ENCODE measurements around the gene CBX6.
"Not testable (repeated sequence)": the region's sequence is repeated elsewhere in the genome, so short reads cannot be mapped to it uniquely, and the experiment has no call there.

Gene CBX6

DNA sequence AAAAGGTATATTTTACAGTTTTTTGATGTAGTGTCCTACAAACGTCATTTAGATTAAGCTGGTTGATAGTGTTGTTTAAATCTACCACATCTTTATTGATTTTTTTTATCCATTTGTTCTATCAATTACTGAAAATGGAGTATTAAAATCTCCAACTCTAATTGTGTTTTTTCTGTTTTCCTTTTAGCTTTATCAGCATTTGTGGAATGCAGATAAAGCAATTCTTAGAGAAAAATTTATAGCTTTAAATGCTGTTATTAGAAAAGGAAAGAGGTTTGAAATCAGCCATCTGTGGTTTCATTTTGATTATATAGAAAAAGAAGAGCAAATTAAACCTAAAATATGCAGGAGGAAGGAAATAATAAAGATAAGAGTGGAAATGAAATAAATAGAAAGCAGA is 39.4 kb upstream of the CBX6 start:
- no peak overlapping the region for H2BK120ac ChIP-seq (ENCODE audit: low read depth, low read length)
- no peak overlapping the region for H3K4me2 ChIP-seq (ENCODE audit: insufficient read depth, low read length, poor library complexity, severe bottlenecking)
- no peak overlapping the region for H3K27ac ChIP-seq (replicated peaks; ENCODE audit: low read length)
- no peak overlapping the region for H3K4me3 ChIP-seq (ENCODE audit: low read length in 2 of 2)
- H2BK12ac ChIP-seq (ENCODE audit: low read length) = no peak overlapping the region
- H4K91ac ChIP-seq (ENCODE audit: low read depth, low read length, poor library complexity) = no peak overlapping the region
- peaks cover 0 to 2% of the 10 kb centered on the region in 2 donors for H3K9me3 ChIP-seq (replicated peaks in 1 of 2; ENCODE audit: control insufficient read depth in 2 of 2, insufficient read depth in 1 of 2, low read depth in 1 of 2, low read length in 2 of 2)
- WGBS, 2 donors (ENCODE audit: extremely low coverage in 2 of 2, insufficient read length in 2 of 2, insufficient replicate concordance in 1 of 2) = no CpG with 5 or more reads among the region's 1 CpG
- H3K27me3 ChIP-seq (ENCODE audit: control insufficient read depth in 3 of 3, insufficient read depth in 3 of 3, low read depth in 1 of 3, low read length in 3 of 3) = peaks cover 0 to 12% (median 1%) of the 10 kb centered on the region in 3 experiments
- no peak overlapping the region for H3K14ac ChIP-seq (ENCODE audit: low read length)
- no peak overlapping the region for H3K9ac ChIP-seq (ENCODE audit: low read depth, low read length, poor library complexity)
- no peak overlapping the region for H3K23ac ChIP-seq (ENCODE audit: low read depth, low read length, poor library complexity)
- no peak overlapping the region for H2BK5ac ChIP-seq (ENCODE audit: low read length)
- no peaks in the 10 kb centered on the region for H3K4me1 ChIP-seq (ENCODE audit: control insufficient read depth in 2 of 2, insufficient read depth in 1 of 2, low read depth in 1 of 2, low read length in 2 of 2)
- H2BK15ac ChIP-seq (ENCODE audit: low read length) = no peak overlapping the region
- no peaks in the 10 kb centered on the region for H3K36me3 ChIP-seq (replicated peaks in 1 of 2; ENCODE audit: control insufficient read depth in 2 of 2, insufficient read depth in 2 of 2, low read length in 2 of 2)
- no peak overlapping the region for H3K4ac ChIP-seq (ENCODE audit: low read length)
- no peak overlapping the region for H3K18ac ChIP-seq (ENCODE audit: low read length)
- H4K8ac ChIP-seq (ENCODE audit: low read depth, low read length) = no peak overlapping the region
- no peak overlapping the region for H2AFZ ChIP-seq (ENCODE audit: low read length)
- DNase-seq (ENCODE audit: low spot score) = no peak
- no peaks in the 10 kb centered on the region for H3K79me1 ChIP-seq (ENCODE audit: low read depth, low read length)
- H2AK5ac ChIP-seq (ENCODE audit: low read depth, low read length) = no peak overlapping the region

DNA sequence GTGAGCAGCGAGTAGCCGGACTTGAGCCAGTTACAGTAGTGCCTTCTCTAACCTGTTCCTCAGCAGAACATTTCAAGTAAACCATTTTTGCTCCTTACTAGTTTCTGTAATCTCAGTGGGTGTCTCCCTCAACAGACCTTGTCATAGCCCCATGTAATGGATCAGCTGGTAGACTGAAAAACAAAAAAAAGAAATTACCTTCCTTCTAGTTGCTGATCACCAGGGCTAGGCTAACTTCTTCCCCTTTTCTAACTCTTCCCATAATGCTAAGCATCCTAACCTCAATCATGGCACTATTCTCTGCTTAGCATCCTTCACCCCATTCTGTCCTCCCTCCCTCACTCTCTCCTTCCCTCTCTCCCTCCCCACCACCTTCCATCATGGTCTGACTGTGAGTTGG is 35.8 kb upstream of the CBX6 start:
- no peak overlapping the region for H3K9ac ChIP-seq (ENCODE audit: low read depth, low read length, poor library complexity)
- DNase-seq (ENCODE audit: low spot score) = no peak
- no peak overlapping the region for H4K8ac ChIP-seq (ENCODE audit: low read depth, low read length)
- no peak overlapping the region for H3K23ac ChIP-seq (ENCODE audit: low read depth, low read length, poor library complexity)
- H3K79me1 ChIP-seq (ENCODE audit: low read depth, low read length) = no peaks in the 10 kb centered on the region
- no peak overlapping the region for H4K91ac ChIP-seq (ENCODE audit: low read depth, low read length, poor library complexity)
- H3K4me2 ChIP-seq (ENCODE audit: insufficient read depth, low read length, poor library complexity, severe bottlenecking) = no peak overlapping the region
- no peak overlapping the region for H2AFZ ChIP-seq (ENCODE audit: low read length)
- H2BK5ac ChIP-seq (ENCODE audit: low read length) = no peak overlapping the region
- no peak overlapping the region for H3K14ac ChIP-seq (ENCODE audit: low read length)
- peaks cover 0 to 11% of the 10 kb centered on the region in 2 donors for H3K9me3 ChIP-seq (replicated peaks in 1 of 2; ENCODE audit: control insufficient read depth in 2 of 2, insufficient read depth in 1 of 2, low read depth in 1 of 2, low read length in 2 of 2)
- H3K4me1 ChIP-seq (ENCODE audit: control insufficient read depth in 2 of 2, insufficient read depth in 1 of 2, low read depth in 1 of 2, low read length in 2 of 2) = no peaks in the 10 kb centered on the region
- no peak overlapping the region for H2AK5ac ChIP-seq (ENCODE audit: low read depth, low read length)
- H2BK12ac ChIP-seq (ENCODE audit: low read length) = no peak overlapping the region
- H3K27ac ChIP-seq (replicated peaks; ENCODE audit: low read length) = no peak overlapping the region
- H2BK120ac ChIP-seq (ENCODE audit: low read depth, low read length) = no peak overlapping the region
- H3K4me3 ChIP-seq (ENCODE audit: low read length in 2 of 2) = no peak overlapping the region
- H3K4ac ChIP-seq (ENCODE audit: low read length) = no peak overlapping the region
- no peaks in the 10 kb centered on the region for H3K36me3 ChIP-seq (replicated peaks in 1 of 2; ENCODE audit: control insufficient read depth in 2 of 2, insufficient read depth in 2 of 2, low read length in 2 of 2)
- WGBS, 2 donors (ENCODE audit: extremely low coverage in 2 of 2, insufficient read length in 2 of 2, insufficient replicate concordance in 1 of 2) = no CpG with 5 or more reads among the region's 2 CpGs
- no peak overlapping the region for H3K18ac ChIP-seq (ENCODE audit: low read length)
- peaks cover 0 to 8% (median 1%) of the 10 kb centered on the region in 3 experiments for H3K27me3 ChIP-seq (ENCODE audit: control insufficient read depth in 3 of 3, insufficient read depth in 3 of 3, low read depth in 1 of 3, low read length in 3 of 3)
- H2BK15ac ChIP-seq (ENCODE audit: low read length) = no peak overlapping the region

DNA sequence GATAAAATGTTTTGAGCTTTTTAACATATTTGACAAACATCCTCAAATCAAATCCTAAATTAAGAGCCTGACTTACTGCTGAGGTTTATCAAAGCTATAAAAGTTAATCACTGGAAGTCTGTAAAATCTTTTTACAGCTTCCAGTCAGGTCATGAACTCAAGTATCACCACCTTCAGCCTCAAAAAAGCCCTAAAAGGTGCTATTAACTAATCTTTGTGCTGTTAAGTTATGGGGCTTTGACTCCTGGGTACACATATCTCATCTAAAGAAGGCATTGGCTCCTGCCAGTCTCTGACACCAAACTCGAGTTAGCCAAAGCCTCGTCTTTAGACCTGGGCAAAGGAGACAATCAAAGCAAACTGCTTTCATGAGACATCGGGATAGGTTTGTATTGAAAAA is 34.0 kb upstream of the CBX6 start:
- Histone ChIP-seq H3K36me3 (replicated peaks in 1 of 2; ENCODE audit: control insufficient read depth in 2 of 2, insufficient read depth in 2 of 2, low read length in 2 of 2) (no peaks in the 10 kb centered on the region), H2AFZ (ENCODE audit: low read length) (no peak overlapping the region), H3K18ac (ENCODE audit: low read length) (no peak overlapping the region), H3K9me3 (replicated peaks in 1 of 2; ENCODE audit: control insufficient read depth in 2 of 2, insufficient read depth in 1 of 2, low read depth in 1 of 2, low read length in 2 of 2) (peaks cover 7 to 11% of the 10 kb centered on the region in 2 donors), H3K4me2 (ENCODE audit: insufficient read depth, low read length, poor library complexity, severe bottlenecking) (no peak overlapping the region), H2BK15ac (ENCODE audit: low read length) (no peak overlapping the region), H3K27me3 (ENCODE audit: control insufficient read depth in 3 of 3, insufficient read depth in 3 of 3, low read depth in 1 of 3, low read length in 3 of 3) (peaks cover 0 to 8% (median 1%) of the 10 kb centered on the region in 3 experiments), H4K91ac (ENCODE audit: low read depth, low read length, poor library complexity) (no peak overlapping the region), H4K8ac (ENCODE audit: low read depth, low read length) (no peak overlapping the region), H2BK12ac (ENCODE audit: low read length) (no peak overlapping the region), H3K14ac (ENCODE audit: low read length) (no peak overlapping the region), H2BK120ac (ENCODE audit: low read depth, low read length) (no peak overlapping the region), H3K4me3 (ENCODE audit: low read length in 2 of 2) (no peak overlapping the region), H3K23ac (ENCODE audit: low read depth, low read length, poor library complexity) (no peak overlapping the region), H3K79me1 (ENCODE audit: low read depth, low read length) (no peaks in the 10 kb centered on the region), H2BK5ac (ENCODE audit: low read length) (no peak overlapping the region), H3K9ac (ENCODE audit: low read depth, low read length, poor library complexity) (no peak overlapping the region), H3K4ac (ENCODE audit: low read length) (no peak overlapping the region), H3K27ac (replicated peaks; ENCODE audit: low read length) (no peak overlapping the region), H2AK5ac (ENCODE audit: low read depth, low read length) (no peak overlapping the region), H3K4me1 (ENCODE audit: control insufficient read depth in 2 of 2, insufficient read depth in 1 of 2, low read depth in 1 of 2, low read length in 2 of 2) (no peaks in the 10 kb centered on the region)
- no peak for DNase-seq (ENCODE audit: low spot score)
- WGBS, 2 donors (ENCODE audit: extremely low coverage in 2 of 2, insufficient read length in 2 of 2, insufficient replicate concordance in 1 of 2) = no CpG with 5 or more reads among the region's 3 CpGs

DNA sequence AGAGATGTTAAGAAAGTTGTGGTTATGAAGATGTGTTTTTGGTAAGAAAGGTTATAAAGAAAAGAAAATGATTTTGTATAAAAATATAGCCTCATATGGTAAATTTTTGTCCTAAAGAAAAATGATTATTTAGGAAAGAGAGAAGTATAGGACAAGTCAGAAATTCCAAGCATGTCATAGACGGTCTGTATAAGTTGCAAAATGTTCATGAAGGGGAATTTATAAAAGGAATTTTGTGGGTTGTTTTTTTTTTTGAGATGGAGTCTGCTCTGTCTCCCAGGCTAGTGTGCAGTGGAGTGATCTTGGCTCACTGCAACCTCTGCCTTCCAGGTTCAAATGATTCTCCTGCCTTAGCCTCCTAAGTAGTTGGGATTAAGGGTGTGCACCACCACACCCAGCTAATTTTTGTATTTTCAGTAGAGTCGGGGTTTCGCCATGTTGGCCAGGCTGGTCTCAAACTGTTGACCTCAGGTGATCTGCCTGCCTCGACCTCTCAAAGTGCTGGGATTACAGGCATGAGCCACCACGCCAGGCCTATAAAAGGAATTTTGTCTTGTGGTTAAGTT is 32.1 kb upstream of the CBX6 start:
- not testable (repeated sequence) for H2BK12ac ChIP-seq (ENCODE audit: low read length); H3K18ac ChIP-seq (ENCODE audit: low read length); H4K8ac ChIP-seq (ENCODE audit: low read depth, low read length); H2AK5ac ChIP-seq (ENCODE audit: low read depth, low read length); H2BK120ac ChIP-seq (ENCODE audit: low read depth, low read length); H3K14ac ChIP-seq (ENCODE audit: low read length); H4K91ac ChIP-seq (ENCODE audit: low read depth, low read length, poor library complexity); H3K9ac ChIP-seq (ENCODE audit: low read depth, low read length, poor library complexity); H3K27me3 ChIP-seq (ENCODE audit: control insufficient read depth in 3 of 3, insufficient read depth in 3 of 3, low read depth in 1 of 3, low read length in 3 of 3); H3K79me1 ChIP-seq (ENCODE audit: low read depth, low read length); H2BK15ac ChIP-seq (ENCODE audit: low read length); H3K4me3 ChIP-seq (ENCODE audit: low read length in 2 of 2); H3K4ac ChIP-seq (ENCODE audit: low read length); H3K23ac ChIP-seq (ENCODE audit: low read depth, low read length, poor library complexity); H3K4me1 ChIP-seq (ENCODE audit: control insufficient read depth in 2 of 2, insufficient read depth in 1 of 2, low read depth in 1 of 2, low read length in 2 of 2); H3K27ac ChIP-seq (replicated peaks; ENCODE audit: low read length); H3K4me2 ChIP-seq (ENCODE audit: insufficient read depth, low read length, poor library complexity, severe bottlenecking); H2BK5ac ChIP-seq (ENCODE audit: low read length); H3K36me3 ChIP-seq (replicated peaks in 1 of 2; ENCODE audit: control insufficient read depth in 2 of 2, insufficient read depth in 2 of 2, low read length in 2 of 2); H2AFZ ChIP-seq (ENCODE audit: low read length)
- no CpG with 5 or more reads among the region's 5 CpGs for WGBS, 2 donors (ENCODE audit: extremely low coverage in 2 of 2, insufficient read length in 2 of 2, insufficient replicate concordance in 1 of 2)
- H3K9me3 ChIP-seq (replicated peaks in 1 of 2; ENCODE audit: control insufficient read depth in 2 of 2, insufficient read depth in 1 of 2, low read depth in 1 of 2, low read length in 2 of 2) = peaks cover 7 to 11% of the 10 kb centered on the region in 2 donors
- DNase-seq (ENCODE audit: low spot score) = peak; percentile 31
